CD4-positive, alpha-beta T cell treated with Interleukin-21 for 1 hour (primary cell): ENCODE data around the gene TWSG1.
"Not testable (repeated sequence)": the region's sequence is repeated elsewhere in the genome, so short reads cannot be mapped to it uniquely, and the experiment has no call there.

Experiments
- DNase-seq: peaks from one replicate; pipeline ENCODE4 v3.0.0-alpha.2; 2020

Gene TWSG1

GRCh38 chr18:9400197-9400596 lies 65.6 kb downstream of the TWSG1 start:
- no peak for DNase-seq

- DNase-seq, result no peak
Observed at GRCh38 chr18:9401176-9401575, 66.6 kb downstream of the TWSG1 start.

- not testable (repeated sequence) for DNase-seq
Observed at GRCh38 chr18:9402358-9403007, 67.9 kb downstream of the TWSG1 start.

- no peak for DNase-seq
Observed at GRCh38 chr18:9403795-9404564, 69.4 kb downstream of the TWSG1 start.

GRCh38 chr18:9404565-9405060 lies 70.0 kb downstream of the TWSG1 start:
- peak; percentile 7 for DNase-seq

GRCh38 chr18:9405130-9405529 lies 70.6 kb downstream of the TWSG1 start:
- no peak for DNase-seq

- no peak for DNase-seq
Observed at GRCh38 chr18:9405977-9406376, 71.4 kb downstream of the TWSG1 start.

- no peak for DNase-seq
Observed at GRCh38 chr18:9410515-9410914, 75.9 kb downstream of the TWSG1 start.

- no peak for DNase-seq
Observed at GRCh38 chr18:9413576-9413975, 79.0 kb downstream of the TWSG1 start.

- DNase-seq, result no peak
Observed at GRCh38 chr18:9416563-9417072, 82.0 kb downstream of the TWSG1 start.

GRCh38 chr18:9417073-9417851 lies 82.7 kb downstream of the TWSG1 start:
- no peak for DNase-seq

GRCh38 chr18:9418047-9418690 lies 83.6 kb downstream of the TWSG1 start:
- no peak for DNase-seq

GRCh38 chr18:9419956-9420631 lies 85.5 kb downstream of the TWSG1 start:
- DNase-seq, result no peak

GRCh38 chr18:9421096-9421900 lies 86.7 kb downstream of the TWSG1 start:
- DNase-seq, result no peak

- DNase-seq, result no peak
Observed at GRCh38 chr18:9421901-9422327, 87.3 kb downstream of the TWSG1 start.

GRCh38 chr18:9422816-9423519 lies 88.4 kb downstream of the TWSG1 start:
- DNase-seq, result no peak

- not testable (repeated sequence) for DNase-seq
Observed at GRCh38 chr18:9423648-9424047, 89.1 kb downstream of the TWSG1 start.

- DNase-seq, result not testable (repeated sequence)
Observed at GRCh38 chr18:9424235-9424634, 89.7 kb downstream of the TWSG1 start.

- no peak for DNase-seq
Observed at GRCh38 chr18:9426753-9427152, 92.2 kb downstream of the TWSG1 start.

- DNase-seq, result no peak
Observed at GRCh38 chr18:9428301-9428706, 93.7 kb downstream of the TWSG1 start.
